AG04449 (cell line): Measurements from ENCODE around the gene GPD2.
A peak's percentile ranks its signal among the peaks of the same experiment; 100 is the strongest.

ENCODE experiments used
- CTCF ChIA-PET: fragments of 350-600 bp; formaldehyde crosslinking; extraction: SDS; loops from one replicate; lab custom pipeline; 2021; ENCODE audit warnings: antibody characterized with exemption; lab: Yijun Ruan, JAX
- POLR2A ChIA-PET: fragments of 400-600, 350-600 bp; formaldehyde crosslinking; extraction: SDS; loops from one replicate; lab custom pipeline; 2020; ENCODE audit warnings: antibody characterized with exemption, inconsistent platforms; lab: Yijun Ruan, JAX
- DNase-seq: peaks from one replicate; pipeline ENCODE4 v3.0.0-alpha.2; 2010; ENCODE audit warnings: low read depth, low spot score
- H3K4me3 ChIP-seq: 2 replicates; pipeline ENCODE4 v1.5.1; 2011; ENCODE audit warnings: low read depth, mild to moderate bottlenecking, control low read depth, low read length
- TF ChIP-seq, protein P1 (sequence below): IDR thresholded peaks from one replicate; pipeline ENCODE4 v1.5.1; 2011; ENCODE audit warnings: mild to moderate bottlenecking, moderate library complexity, low read length, control low read depth, inconsistent platforms; ENCODE audit not compliant: insufficient read depth; ENCODE audit errors: missing control alignments

GPD2 gene

DNA sequence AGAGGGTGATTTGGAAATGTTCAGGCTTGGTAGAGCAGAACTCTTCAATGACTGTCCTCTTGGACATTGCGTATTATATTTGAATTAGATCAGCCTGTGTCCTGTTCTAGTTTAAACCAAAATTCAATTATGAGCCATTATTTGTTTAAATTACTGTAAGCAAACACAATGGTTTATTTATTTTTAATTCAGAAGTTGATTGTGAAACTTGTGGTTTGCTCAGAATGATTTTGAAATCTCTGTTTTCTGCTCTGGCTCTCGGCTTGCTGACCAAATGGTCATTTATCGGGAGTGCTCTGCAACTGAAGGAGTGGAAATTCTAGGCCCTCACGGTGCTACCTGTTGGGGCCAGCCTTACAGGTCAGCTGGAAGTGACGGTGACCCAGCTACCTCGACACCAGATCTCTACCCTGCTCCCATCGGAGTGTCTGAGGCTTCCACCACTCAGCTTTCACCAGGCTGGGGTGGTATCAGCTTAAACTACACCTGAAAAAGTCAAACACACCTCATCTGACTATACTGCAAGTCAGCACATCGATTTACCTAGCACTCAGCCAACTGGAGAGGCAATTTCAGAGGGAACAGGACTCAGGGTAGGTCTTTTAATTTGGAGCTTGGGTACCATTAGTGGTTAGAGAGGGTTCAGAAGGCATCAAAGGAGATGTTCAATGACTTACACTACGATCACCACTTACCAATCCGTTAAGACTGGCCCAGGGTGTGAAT, 36.8 kb upstream of the GPD2 start:
- TF ChIP-seq, protein P1, sequence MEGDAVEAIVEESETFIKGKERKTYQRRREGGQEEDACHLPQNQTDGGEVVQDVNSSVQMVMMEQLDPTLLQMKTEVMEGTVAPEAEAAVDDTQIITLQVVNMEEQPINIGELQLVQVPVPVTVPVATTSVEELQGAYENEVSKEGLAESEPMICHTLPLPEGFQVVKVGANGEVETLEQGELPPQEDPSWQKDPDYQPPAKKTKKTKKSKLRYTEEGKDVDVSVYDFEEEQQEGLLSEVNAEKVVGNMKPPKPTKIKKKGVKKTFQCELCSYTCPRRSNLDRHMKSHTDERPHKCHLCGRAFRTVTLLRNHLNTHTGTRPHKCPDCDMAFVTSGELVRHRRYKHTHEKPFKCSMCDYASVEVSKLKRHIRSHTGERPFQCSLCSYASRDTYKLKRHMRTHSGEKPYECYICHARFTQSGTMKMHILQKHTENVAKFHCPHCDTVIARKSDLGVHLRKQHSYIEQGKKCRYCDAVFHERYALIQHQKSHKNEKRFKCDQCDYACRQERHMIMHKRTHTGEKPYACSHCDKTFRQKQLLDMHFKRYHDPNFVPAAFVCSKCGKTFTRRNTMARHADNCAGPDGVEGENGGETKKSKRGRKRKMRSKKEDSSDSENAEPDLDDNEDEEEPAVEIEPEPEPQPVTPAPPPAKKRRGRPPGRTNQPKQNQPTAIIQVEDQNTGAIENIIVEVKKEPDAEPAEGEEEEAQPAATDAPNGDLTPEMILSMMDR, result no peak
- H3K4me3 ChIP-seq, result peak overlapping the region; percentile 76
- DNase-seq, result no peak
- CTCF ChIA-PET, result interaction anchor here (1.1 to 2.0 kb wide), 5 partner anchors 29 to 190 kb away, joined by 3 to 11 read pairs (median 6); no protein-coding TSS in a partner anchor
- POLR2A ChIA-PET, result interaction anchor here (0.6 kb wide), 1 partner anchor 285 kb away, joined by 3 read pairs; no protein-coding TSS in a partner anchor

DNA sequence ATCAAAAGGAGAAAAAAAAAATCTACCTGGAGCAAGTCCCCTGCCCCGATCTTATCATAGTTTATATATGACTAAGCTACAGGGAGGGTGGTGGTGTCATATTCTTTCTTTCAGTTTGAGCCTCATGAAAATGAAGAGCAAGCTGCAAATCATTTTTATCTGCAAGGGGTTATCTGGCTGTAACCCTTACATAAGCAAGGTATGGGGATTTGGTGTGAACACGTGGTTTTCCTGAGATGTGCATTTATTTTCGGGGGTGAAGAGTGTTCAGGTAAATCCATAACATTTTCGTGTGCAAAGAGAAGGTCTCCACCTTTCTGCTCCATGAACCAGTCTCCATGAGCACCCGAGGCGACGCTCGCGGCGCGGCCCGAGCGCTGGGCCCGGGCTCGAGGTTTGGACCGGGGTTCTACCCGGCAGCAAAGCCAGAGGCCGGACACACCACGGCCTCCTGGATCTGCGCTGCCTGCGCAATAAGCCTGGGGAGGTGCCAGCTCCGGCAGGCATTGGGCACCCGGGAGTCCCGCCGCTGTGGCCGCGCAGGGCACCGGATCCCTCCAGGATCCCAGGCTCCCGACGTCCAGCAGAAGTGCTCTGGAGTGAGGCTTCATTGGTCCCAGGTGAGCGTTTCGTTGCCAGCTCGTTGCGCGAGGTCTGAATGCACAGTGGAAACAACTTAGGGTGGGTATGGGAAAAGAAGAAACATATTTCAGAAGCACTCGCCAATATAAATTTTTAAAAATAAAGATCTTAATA, 36.1 kb upstream of the GPD2 start:
- TF ChIP-seq, protein P1, result no peak
- POLR2A ChIA-PET, result interaction anchor here (0.6 kb wide), 1 partner anchor 286 kb away, joined by 3 read pairs; no protein-coding TSS in a partner anchor
- CTCF ChIA-PET, result interaction anchor here (1.1 to 2.0 kb wide), 4 partner anchors 29 to 190 kb away, joined by 3 to 11 read pairs (median 6); no protein-coding TSS in a partner anchor
- peak; percentile 19 for DNase-seq
- peak overlapping the region; percentile 76 for H3K4me3 ChIP-seq

DNA sequence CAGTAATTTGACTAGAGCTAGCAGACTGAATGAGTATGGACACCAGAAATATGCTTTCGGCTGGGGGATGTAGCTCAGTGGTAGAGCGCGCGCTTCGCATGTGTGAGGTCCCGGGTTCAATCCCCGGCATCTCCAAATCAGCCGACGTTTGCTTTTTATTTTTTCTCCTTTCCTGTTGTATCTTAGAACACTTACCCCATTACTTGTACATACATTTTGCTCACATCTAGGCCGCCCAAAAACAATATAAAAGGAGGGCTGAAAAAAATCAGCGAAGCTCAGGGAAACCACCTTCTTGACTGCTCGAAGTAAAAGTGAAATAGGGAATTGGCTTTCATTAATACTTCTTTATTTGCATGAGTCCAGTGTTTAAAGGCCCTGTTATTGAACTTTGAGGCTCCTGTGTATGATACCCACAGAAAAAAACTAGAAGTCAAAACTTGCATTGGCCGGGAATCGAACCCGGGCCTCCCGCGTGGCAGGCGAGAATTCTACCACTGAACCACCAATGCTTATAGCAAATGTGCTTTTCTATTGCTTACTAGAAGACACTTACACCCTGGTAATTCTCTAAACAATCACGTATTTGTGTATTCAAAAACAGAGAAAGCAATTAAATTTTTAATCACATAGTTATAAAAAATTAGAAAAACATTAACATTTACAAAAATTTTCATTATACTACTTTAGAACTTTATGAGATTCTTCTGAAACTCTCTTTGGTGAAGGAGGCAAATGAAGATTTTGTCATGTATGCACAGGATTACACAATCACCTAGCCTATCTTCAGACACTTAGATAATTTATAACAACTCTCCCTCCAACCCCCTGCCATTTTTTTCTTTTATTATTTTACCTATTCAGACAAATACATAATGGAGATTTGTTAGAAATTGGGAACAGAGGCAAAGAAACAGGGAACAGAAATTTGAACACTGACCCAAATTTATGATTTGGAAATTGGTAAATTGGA, 35.2 kb upstream of the GPD2 start:
- POLR2A ChIA-PET, result no interaction called here
- DNase-seq, result peak; percentile 47
- H3K4me3 ChIP-seq, result peak overlapping the region; percentile 76
- CTCF ChIA-PET, result interaction anchor here (1.1 to 2.0 kb wide), 3 partner anchors 58 to 189 kb away, joined by 3 to 11 read pairs (median 8); no protein-coding TSS in a partner anchor
- TF ChIP-seq, protein P1, result no peak

DNA sequence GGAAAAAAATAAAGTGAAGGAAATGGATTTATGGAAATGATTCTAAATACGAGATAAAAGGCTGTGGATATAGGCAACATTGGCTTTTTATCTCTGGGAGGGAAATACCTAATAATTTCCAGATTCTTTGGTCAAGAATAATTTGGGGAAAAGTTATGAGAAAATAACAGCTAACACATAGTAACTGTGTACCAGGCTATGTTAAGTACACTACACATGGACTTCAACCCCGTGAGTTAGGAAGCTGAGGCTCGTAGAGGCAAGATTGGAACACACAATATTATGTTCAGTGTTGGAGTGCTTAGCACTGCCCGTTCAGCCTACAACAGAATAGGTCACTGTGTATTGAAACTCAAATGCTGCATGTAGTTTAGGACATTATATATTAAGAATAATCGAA, 34.3 kb upstream of the GPD2 start:
- no peak for DNase-seq
- TF ChIP-seq, protein P1, result no peak
- ChIA-PET POLR2A (no interaction called here), CTCF (no interaction called here)
- no peak overlapping the region for H3K4me3 ChIP-seq

DNA sequence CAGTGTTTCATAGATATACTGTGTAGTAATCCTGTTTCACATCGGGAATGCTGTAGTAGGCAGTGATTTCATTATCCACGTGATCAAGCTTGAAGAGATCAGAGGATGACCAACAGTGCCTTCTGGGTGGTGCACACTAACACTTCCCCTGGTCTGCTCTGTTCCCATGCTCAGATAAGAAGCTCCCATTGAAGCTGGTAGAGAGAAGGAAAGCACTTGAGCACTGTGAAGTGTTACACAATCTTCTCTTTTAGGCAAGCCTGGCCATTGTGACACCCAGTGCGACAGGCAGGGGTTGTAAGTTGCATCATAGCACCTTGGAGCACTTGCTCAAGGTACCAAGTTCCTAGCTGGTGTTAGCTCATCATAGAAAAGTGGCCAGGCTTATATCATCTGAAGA, 30.6 kb upstream of the GPD2 start:
- TF ChIP-seq, protein P1, result no peak
- no peak overlapping the region for H3K4me3 ChIP-seq
- POLR2A ChIA-PET, result no interaction called here
- no peak for DNase-seq
- CTCF ChIA-PET, result no interaction called here
